Activated CD4-positive, alpha-beta T cell treated with anti-CD3 and anti-CD28 coated beads for 4 hours (primary cell): ENCODE measurements around the gene AVPR2.

ENCODE experiments used
- DNase-seq, 2 donors: peaks; one replicate each; pipeline ENCODE4 v3.0.0-alpha.2; 2020

The AVPR2 gene

DNA sequence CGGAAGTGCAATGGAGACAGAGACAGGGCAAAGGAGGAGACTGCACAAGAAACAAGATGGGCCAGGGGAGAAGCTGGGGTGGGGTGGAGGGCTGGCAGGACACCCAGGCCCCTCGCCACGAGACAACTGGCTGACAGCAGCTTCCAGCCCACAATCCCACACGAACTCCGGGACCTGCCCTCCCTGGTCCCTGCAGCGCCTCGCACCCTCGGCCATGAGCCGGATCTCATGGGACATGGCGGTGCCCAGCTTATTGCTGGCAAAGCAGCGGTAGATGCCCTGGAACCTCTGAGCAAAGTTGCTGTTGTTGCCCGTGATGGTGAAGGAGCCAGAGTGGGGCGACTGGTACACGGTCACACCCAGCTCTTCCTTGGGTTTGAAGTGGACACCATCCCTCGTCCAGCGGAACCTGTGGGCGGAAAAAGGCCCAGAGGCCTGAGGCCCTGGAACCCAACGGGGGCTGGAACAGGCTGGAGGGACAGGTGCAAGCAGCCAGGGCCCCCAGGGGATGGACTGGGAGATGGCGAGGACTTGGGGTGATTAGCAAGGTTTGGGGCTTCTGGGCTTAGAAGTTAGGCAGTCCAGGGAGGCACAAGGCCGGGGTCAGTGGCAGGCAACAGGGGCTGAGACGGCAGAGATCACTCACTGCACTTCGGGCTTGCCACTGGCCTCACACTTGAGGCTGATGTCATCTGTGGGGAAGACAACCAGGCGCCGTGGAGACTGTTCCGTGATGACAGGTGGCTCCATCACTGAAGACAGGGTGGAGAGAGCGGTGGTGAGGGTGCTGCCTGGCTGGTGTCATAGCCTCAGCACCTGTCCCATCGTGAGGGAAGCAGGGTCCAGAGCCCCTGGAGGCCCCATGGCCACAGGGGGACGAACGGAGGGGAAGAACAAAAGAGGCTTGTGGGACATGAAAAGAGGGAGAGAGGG lies 32.3 kb upstream of the AVPR2 start:
- DNase-seq, result no peak

DNA sequence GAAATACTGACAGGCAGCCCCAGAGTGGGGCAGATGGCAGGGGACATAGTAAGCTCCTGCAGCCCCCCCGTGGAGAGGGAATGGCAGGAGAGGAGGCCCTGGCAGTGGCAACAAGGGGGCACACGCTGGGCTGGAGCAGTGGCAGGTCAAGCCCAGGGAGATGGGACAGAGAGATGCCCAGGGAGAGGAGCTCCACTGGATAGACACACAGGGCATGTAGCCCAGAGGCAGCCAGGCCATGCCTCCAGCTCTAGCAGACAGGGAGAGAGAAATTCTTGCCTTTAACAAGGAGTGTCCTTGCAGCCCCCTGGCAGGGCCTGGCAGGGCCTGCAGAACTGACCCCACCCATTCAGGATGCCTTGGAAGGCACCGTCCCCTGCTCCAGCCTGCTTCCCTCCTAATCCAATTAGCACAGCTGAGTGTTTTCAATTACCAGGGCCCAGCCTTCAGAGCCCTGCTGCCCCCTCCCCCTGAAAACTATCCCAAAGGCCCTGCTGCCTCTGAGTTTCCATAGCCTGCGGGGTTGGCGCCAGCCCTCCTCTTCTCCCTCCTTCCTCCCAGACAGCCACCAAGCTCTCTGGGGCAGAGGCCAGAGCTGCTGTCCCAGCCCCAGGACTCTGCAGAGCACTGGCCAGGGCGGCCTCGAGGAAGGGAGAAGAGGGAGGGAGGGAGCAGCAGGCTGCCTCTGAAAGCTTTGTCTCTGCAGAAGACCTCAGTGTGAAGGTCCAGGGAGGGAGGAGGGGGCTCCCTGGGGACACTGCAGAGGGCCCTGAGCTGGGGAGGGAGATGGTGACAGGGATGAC lies 31.0 kb upstream of the AVPR2 start:
- DNase-seq, result no peak

DNA sequence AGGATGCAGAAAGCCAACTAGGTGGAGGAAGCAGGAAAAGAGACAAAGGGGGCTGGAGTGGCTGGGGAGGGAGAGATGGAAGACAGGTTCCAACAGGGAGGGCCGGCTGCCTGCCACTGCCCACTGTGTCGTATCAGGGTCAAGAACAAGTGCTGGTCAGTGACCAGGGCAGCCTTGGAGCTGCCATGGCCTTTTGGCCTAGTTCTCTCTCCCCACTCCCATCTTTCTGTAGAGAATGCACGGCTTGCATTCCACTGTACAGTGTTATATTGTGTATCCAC lies 30.4 kb upstream of the AVPR2 start:
- DNase-seq, result no peak

DNA sequence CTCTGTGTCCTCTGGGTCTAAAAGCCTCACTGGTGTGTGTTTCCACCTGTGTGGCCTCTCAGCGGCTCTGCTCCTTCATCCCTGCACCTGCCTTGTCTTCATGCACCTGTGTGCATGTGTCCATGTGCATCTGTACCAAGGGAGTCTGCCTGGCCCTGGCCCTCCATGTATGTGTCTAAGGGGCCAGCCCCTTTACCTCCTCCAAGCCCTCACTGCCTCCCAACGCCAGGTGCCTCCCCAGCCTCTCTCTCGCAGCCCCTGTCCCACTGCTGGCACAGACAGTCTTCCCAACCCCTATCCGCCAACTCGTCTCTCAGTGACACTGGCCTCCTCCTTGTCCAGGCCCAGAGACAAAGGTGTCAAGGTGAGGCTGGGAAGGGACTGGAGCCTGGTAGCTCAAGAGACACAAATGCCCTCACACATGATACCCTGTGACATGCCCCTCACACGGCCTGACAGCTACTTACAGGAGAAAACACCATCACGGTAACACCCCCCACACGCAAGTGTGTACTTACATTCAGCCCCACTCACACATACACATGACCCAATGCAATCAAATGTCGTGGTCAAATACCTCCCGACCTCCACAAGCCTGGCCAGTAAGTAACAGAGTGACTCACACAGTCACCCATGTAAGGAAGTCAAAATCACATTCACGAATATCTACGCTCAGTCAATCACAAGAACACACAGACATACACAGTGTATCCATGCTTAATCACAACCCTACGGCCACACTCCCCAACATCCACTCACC lies 29.9 kb upstream of the AVPR2 start:
- no peak for DNase-seq

DNA sequence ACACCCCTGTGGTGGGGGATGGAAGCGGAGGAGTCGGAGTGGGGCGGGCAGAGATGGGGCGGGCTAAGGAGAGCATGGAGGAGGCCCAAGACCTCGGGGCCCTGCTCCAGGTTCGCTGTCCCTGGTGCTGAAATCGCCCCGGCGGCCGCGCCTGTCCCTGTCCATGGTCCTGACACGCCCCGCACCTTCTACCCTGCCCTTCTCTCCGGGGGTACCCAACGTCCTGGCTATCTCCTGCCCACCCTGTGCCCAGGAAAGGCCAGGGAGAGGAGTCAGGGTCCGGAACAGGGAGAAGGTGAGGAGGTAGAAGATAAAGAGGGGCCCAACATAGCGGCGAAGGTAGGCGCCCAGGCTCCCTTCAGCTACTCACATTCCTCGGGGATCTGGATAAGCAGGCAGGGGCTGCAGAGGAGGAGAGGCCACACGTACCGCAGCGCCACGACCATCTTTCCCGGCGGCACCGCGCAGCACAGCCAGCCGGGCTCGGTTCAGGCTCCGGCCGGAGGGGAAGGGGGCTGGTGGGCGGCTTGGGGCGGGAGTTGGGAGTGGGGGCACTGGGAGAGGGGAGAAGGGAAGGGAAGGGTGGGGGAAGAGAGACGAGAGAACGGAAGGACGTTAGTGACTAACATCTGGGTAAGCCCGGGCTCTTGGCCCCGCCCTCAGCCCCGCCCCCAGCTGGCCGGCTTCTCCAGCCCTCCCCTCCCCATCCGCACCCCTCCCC lies 28.9 kb upstream of the AVPR2 start:
- DNase-seq, result peak; percentile 52 to 59

DNA sequence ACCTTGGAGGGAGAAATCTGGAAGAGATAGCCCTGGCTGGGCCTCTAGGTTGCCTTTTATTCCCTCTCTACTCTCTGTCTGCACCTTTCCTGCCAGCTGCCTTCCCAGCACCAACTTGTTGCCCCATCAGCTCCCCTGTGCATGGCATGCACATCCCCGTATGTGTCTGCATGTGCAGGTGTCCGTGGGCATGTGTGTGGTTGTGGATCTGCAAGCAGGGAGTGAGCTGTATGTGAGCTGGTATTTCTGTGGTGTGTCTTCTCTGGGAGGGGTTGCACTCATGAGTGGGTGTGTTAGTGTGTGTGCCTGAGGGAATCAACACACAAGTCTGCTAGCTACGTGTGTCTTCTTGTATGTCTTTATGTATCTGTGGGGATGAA lies 28.4 kb upstream of the AVPR2 start:
- DNase-seq, result no peak

DNA sequence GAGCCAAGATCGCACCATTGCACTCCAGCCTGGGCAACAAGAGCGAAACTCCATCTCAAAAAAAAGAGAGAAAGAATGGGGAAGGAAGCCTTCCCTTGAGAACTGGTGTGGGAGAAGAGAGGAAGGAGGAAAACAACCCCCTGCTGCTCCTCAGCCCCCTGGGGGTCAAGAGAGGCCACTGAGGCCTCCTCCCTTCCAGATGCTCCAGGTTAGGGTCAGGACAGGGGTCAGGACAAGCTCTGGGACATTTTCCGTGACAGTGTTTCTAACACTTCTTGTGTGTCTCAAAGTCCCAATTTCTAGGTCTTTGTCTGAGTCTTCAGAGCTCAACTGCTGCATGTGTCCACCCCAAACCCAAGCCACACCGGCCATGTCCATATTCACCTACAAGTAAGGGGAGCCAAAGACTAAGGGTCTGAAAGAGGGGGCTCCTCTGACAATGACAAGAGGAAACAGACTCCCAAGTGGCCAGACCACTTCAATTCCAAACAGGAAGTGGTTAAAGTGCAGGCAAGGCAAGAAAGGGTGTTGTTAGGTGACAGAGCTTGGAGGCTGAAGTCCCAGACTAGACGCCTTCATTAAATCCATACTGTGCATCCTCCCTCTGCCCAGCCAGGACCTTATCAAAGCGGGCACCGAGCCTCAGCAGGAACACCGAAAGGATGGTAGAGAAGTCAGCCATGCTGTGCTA lies 26.8 kb upstream of the AVPR2 start:
- DNase-seq, result no peak

DNA sequence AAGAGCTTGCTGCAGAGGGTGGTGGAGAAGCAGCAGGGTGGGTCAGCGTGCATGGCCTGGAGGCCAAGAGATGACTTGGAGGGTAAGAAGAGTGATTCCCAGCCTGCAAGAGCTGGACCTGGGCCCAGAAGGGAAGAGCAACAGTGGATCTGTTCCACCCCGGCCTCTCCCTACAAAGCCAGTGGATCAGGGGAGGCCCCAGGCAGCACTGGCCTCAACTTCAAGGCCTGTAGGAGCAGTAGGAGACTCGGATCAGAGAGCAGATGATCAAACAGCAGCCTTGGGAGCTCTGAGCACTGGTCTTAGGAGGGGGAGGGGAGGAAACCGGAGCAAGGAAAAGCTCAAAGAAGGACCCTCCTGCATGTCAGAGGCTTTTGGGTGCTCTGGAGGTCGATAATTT lies 26.1 kb upstream of the AVPR2 start:
- DNase-seq, result no peak

DNA sequence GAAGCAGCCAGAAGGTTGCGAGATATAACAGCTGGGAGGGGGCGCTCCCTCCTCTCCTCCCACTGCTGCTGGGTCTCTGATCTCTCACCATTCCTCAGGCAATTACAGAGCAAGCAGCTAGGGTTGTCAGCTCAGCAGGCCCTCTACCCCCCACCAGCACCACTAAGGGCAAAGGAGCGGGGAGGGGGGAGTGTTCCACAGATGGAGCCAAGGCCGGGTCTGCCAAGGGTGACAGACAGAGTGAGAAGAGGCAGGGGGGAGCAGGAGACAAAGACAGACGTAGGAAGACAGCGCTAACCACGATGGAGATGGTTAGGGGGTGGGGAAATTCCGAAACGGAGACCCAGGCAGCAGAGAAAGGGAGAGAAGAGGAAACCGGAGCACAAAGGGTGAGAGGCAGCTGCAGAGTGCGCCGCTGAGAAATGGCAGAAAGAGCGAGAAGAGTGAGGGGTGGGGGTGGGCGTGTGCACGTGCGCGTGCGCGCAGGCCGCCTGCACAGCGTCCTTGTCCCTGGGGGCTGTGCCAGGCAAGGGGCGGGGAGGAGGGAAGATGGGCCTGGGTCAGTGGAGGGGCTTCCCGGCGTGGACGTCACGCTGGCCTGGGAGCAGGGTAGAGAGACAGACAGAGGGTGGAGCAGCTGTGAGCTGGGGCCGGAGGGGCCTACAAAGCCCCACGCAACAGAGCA lies 25.4 kb upstream of the AVPR2 start:
- no peak for DNase-seq

DNA sequence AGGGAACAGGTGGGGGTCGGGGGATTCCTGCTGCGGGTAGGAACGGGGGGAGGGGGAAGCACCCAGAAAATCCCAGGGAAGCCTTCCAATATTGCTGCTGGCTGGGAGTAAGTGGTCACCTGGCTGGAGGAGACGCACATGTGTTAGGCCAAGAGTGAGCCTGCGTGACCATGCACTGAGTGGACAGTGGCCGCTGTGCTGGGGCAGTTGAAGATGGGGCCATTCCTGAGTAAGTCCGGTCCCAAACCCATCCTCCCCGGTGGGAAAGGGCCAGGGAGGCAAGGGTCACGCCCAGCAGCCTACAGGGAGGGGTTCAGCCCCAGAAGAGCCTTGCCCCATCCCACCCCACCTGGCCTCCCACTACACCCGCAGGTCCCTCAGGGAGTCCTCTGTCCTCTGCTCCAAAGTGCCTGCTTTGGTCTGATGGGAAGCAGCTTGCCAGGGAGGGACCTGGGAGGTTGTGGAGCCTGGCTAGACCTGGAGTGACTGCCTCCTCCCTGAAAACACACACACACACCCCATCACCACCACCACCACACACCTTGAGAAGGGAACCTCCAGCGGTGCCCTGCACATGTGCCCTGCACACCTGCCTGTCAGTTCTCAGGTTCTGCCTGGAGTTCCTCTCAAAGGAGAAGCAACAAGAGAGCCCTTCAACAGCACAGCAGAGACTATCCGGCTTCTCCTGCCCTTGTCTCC lies 24.6 kb upstream of the AVPR2 start:
- no peak for DNase-seq

DNA sequence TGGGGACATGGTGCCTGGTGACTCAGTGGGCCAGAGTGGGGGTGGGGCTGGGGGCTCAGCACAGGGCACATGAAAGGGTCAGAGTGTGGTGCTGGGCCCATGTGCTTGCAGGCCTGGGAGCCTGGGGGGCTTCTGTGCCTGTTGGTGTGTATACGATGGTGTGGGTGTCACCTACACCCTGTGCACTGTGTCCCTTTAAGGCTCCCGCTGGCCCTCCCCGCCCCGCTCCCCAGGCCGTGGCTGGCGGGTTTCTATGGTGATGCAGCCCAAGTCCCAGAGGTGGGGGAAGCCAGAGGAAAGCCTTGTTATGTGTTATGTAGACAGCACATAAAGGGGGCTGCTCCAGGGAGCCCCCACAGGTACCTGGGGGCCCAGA lies 24.0 kb upstream of the AVPR2 start:
- no peak for DNase-seq

DNA sequence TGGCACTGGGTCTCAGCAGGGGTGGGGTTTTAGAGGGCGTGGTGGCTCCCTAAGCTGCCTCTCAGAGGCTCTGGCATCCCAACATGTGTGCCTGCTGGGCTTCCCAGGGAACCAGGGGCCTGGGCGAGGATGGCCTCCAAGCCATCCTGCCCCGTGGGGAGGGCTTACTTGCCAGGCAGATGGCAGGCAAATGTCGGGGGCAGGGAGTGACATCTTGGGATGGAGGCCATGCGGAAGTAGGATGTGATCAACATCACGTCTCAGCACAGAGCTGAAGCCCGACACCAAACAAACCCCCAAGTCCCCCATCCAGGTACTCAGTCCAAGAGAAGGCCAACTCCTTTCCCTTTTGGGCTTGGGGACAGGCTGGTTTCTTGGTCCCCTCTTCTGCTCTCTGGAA lies 23.2 kb upstream of the AVPR2 start:
- DNase-seq, result no peak

DNA sequence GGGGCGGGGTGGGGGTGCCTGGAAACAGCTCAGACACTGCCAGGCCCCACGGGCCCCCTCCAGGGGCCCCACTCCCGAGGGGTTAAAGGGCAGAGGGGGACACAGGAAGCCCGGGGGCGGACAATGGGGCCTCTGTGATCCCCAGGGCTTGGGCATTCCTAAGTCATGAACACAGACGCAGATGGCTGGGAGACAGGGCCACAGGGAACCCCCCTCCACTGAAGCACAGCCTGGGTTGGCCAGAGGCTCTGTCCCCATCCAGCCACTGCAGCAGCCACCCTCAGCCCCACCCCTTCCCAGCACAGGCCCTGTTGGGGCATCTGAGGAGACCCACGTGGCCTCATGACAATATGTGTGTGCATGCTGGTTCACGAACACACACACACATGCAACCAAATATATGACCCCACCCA lies 22.4 kb upstream of the AVPR2 start:
- no peak for DNase-seq

DNA sequence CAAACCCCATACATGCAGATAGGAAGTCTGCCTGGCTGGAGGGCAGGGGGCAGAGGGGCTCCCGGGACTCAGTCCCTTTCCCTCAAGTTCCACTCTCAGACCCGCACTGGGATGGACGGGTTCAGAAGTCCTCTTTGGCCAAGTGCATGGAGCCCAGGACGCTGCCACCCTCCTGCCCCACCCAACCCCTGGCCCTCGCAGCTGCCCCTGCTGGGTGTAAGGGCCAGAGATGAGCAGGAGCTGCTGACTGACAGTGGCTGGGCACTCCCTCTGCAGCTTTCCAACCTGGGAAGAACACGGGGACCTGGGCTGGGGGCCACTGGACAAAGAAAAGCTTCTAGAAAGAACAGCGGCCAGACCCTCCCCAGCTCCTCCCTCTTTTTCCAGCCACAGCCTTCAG lies 21.9 kb upstream of the AVPR2 start:
- no peak for DNase-seq

DNA sequence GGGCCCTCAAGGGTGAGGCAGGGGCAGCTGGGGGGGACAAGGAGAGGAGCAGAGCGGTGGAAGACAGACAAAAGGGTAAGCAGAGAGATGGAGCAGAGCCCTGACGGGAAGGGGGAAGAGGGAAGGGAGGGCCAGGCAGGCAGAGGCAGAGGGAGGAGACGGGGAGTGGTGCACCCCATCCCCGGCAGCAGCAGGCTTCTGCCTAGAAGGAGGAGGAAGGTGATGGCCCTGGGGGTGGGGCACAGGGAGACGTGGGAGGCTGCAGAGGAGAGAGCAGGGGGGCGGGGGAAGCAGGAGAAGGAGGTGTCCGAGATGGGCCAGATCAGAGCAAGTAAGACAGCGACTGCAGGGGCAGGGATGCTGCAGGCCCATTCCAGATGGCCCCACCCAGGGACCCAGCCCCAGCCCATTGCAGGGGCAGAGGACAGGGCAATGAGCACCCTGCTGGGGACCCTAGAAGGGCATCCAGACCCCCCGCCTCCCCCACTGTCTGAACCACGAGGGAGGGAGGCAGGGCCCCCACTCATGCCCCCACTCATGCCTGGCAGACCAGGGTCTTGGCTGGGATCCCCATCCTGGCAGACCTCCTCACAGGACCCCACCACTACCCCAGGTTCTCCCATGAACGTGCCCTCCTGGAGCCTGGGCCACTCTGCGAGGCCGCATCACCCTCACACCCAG lies 21.2 kb upstream of the AVPR2 start:
- DNase-seq, result no peak

DNA sequence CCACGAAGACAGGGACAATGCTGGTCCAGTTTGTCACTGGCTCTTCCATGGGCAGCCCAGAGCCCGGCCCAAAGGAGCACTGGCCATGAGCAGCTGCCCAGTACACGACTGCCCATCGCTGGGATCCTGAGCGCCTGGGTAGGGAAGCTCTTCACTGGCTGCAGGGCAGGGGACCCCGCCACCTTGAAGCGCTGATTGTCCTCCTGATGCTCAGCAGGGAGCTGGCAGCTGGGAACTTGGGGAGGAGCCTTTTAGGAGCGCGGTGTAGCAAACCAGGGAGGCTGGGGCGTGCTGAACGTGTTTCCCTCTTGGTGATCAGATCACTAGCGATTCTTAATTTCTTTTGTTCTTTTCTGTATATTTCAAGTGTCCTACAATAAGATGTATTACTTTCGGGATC lies 20.3 kb upstream of the AVPR2 start:
- no peak for DNase-seq

DNA sequence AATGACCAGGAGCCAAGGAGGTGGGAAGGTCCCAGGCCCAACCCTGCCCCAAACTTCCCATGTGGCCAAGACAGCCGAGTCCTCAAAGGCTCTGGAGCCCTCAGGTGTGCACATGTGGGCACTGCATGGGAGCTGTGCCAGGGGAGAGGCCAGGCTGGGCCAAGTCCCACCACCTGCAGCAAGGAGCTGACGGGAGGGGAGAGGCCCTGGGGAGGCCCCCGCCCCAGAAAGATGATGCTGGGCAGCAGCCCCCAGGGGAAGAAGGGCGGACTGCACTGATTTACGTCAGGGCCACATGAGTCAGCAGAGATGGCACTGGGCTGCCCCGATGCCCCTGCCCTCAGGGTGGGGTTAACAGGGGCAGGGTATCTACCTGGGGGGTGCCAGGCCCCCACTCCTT lies 19.9 kb upstream of the AVPR2 start:
- DNase-seq, result no peak

DNA sequence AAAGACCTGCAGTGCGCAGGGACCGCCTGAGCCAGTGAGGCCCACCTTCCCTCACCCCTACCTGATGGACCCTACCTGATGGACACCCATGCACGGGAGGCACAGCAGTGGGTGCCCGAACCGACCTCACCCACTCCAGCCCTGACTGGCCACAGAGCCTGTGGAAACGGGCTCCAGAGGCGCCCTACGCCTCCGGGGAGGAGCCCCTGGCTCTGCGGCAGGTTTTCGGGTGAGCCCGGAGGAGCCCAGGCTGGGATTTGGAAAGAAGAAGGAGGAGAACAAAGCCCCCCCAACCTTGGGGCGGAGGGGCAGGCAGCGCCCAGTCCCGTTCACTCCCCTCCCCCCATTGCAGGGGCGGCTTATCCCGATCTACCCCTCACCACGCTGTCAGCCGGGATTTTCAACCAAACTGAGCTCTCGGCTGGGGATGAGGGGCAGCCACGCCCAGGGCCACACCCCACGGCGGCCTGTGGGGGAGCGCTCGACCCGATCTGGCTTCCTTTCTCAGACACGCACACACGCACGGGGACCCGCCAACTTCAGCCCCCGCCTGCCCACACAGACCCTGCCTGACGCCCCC lies 19.2 kb upstream of the AVPR2 start:
- no peak for DNase-seq

DNA sequence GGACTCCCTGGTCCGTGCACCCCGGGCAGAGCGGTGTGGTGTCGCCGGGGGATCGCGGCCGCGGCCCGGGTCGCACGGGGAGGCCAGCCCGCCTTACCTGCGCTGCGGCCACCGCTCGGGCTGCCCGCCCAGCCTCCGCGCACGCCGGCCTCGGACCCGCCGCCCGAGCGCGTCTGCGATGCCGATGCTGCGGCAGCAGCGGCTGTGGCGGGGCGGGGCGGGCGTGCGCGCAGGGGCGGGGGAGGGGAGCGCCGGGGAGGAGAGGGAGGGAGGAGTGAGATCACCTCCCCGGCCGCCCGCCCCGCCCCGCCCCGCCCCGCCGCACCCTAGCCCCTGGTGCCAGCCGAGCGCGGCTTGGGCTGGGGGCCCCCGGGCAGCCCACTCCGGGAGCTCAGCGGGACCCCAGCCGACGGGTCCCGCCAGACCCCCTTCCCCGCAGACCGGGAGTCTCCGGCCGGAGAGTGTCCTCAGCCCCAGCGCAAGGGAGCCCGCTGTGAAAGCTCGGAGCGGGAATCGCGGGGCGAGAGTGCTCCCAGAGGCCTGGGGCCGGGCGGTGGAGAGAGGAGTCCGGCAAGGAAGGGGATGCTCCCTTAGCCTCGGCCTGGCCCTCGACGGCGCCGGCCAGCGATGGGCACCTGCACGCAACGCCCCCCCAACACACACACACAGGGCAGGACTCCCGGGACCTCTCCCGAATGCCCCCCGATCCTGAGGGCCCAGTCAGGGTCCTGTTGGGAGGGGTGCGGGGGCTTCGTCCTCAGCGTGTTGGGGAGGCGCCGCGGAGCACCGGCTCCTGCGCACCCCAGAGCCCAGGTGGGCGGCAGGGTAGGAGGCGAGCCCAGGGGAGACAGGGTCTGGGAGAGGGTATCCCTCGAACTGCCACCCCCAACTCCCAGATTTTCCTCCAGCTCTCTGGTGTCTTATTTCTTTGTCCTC lies 18.2 kb upstream of the AVPR2 start, which contains the start of gene L1CAM:
L1CAM (minus strand) TSS at position 206 of the 936 bp plus-strand sequence. CDS start 10,337 bp downstream, outside the sequence.
- peak; percentile 32 to 37 for DNase-seq
